ENCODE data around the gene ETFA.
A peak's percentile ranks its signal among the peaks of the same experiment; 100 is the strongest.

The ETFA gene

GRCh38 chr15:76311100-76311953 is at the start of gene ETFA:
Gene ETFA, minus strand, starts transcription at chr15:76311469. Its CDS starts 81 bp downstream, at chr15:76311388.
- peak; percentile 83 for DNase-seq

- no peak for DNase-seq
Observed at GRCh38 chr15:76360416-76360815, 49.1 kb upstream of the ETFA start.

GRCh38 chr15:76359152-76359551 is 47.9 kb upstream of the ETFA start:
- DNase-seq, result no peak

GRCh38 chr15:76358453-76358852 is 47.2 kb upstream of the ETFA start:
- DNase-seq, result no peak

- no peak for DNase-seq
Observed at GRCh38 chr15:76354823-76355440, 43.7 kb upstream of the ETFA start.

- DNase-seq, result no peak
Observed at GRCh38 chr15:76353903-76354302, 42.6 kb upstream of the ETFA start.

GRCh38 chr15:76353023-76353577 is 41.8 kb upstream of the ETFA start:
- DNase-seq, result no peak

GRCh38 chr15:76349301-76350070 is 38.2 kb upstream of the ETFA start:
- DNase-seq, result no peak

- DNase-seq, result no peak
Observed at GRCh38 chr15:76347482-76348055, 36.3 kb upstream of the ETFA start.

GRCh38 chr15:76346669-76347481 is 35.6 kb upstream of the ETFA start:
- DNase-seq, result no peak

- no peak for DNase-seq
Observed at GRCh38 chr15:76345880-76346668, 34.8 kb upstream of the ETFA start.

- DNase-seq, result no peak
Observed at GRCh38 chr15:76345583-76345879, 34.3 kb upstream of the ETFA start.

GRCh38 chr15:76344893-76345582 is 33.8 kb upstream of the ETFA start:
- DNase-seq, result no peak

- no peak for DNase-seq
Observed at GRCh38 chr15:76343313-76343996, 32.2 kb upstream of the ETFA start.

GRCh38 chr15:76342382-76343201 is 31.3 kb upstream of the ETFA start:
- DNase-seq, result no peak

GRCh38 chr15:76342058-76342381 is 30.8 kb upstream of the ETFA start:
- no peak for DNase-seq

- DNase-seq, result no peak
Observed at GRCh38 chr15:76341366-76342057, 30.2 kb upstream of the ETFA start.

- DNase-seq, result peak; percentile 21
Observed at GRCh38 chr15:76340803-76341365, 29.6 kb upstream of the ETFA start.

Data from NCI-H1436 treated with DMSO at 0.1 percent for 48 hours (cell line).